Stimulated activated memory B cell treated with anti-CD40 and anti-IgM and Interleukin-4, amounts not matched to agents 10 μg/mL and 1 μg/mL and 100 μg/mL, for 72 hours (primary cell): ENCODE results near the gene NT5DC1.

ENCODE experiments used
- ATAC-seq: fragments of 150-1000 bp; cut with Tn5 transposase; 2 replicates; pipeline ENCODE4 v1.10.0; 2021
- H3K27ac Mint-ChIP-seq: one replicate; pipeline ENCODE4 v1.8.0; 2022; ENCODE audit warnings: mild to moderate bottlenecking, mixed read lengths
- H3K27me3 Mint-ChIP-seq: one replicate; pipeline ENCODE4 v1.8.0; 2022; ENCODE audit warnings: mixed read lengths
- H3K36me3 Mint-ChIP-seq: one replicate; pipeline ENCODE4 v1.8.0; 2022; ENCODE audit warnings: mixed read lengths
- H3K4me1 Mint-ChIP-seq: one replicate; pipeline ENCODE4 v1.8.0; 2022; ENCODE audit warnings: mixed read lengths
- H3K4me3 Mint-ChIP-seq: one replicate; pipeline ENCODE4 v1.8.0; 2022; ENCODE audit warnings: mild to moderate bottlenecking, moderate library complexity, mixed read lengths
- H3K9me3 Mint-ChIP-seq: one replicate; pipeline ENCODE4 v1.8.0; 2022; ENCODE audit warnings: mixed read lengths

The NT5DC1 gene

GRCh38 chr6:116104636-116105035 is 4.0 kb downstream of the NT5DC1 start:
- H3K27me3 Mint-ChIP-seq = no peaks in the 10 kb centered on the region
- no peak for ATAC-seq
- no peak overlapping the region for H3K4me3 Mint-ChIP-seq
- peaks cover 55% of the 10 kb centered on the region for H3K4me1 Mint-ChIP-seq
- H3K27ac Mint-ChIP-seq = no peak overlapping the region
- no peaks in the 10 kb centered on the region for H3K9me3 Mint-ChIP-seq
- H3K36me3 Mint-ChIP-seq = peaks cover 26% of the 10 kb centered on the region

- Mint-ChIP-seq H3K4me1 (peaks cover 50% of the 10 kb centered on the region), H3K4me3 (no peak overlapping the region), H3K27ac (peak overlapping the region; percentile 33), H3K27me3 (no peaks in the 10 kb centered on the region), H3K9me3 (no peaks in the 10 kb centered on the region), H3K36me3 (peaks cover 29% of the 10 kb centered on the region)
- ATAC-seq = no peak
Measured at GRCh38 chr6:116105247-116105646, 4.6 kb downstream of the NT5DC1 start.

- Mint-ChIP-seq H3K36me3 (peaks cover 38% of the 10 kb centered on the region), H3K27me3 (no peaks in the 10 kb centered on the region), H3K4me1 (peaks cover 46% of the 10 kb centered on the region), H3K27ac (peak overlapping the region; percentile 33), H3K4me3 (no peak overlapping the region), H3K9me3 (no peaks in the 10 kb centered on the region)
- no peak for ATAC-seq
Measured at GRCh38 chr6:116106146-116106545, 5.5 kb downstream of the NT5DC1 start.

GRCh38 chr6:116108836-116109235 is 8.2 kb downstream of the NT5DC1 start:
- H3K4me1 Mint-ChIP-seq = peaks cover 22% of the 10 kb centered on the region
- H3K4me3 Mint-ChIP-seq = no peak overlapping the region
- ATAC-seq = no peak
- no peaks in the 10 kb centered on the region for H3K9me3 Mint-ChIP-seq
- H3K36me3 Mint-ChIP-seq = peaks cover 56% of the 10 kb centered on the region
- no peaks in the 10 kb centered on the region for H3K27me3 Mint-ChIP-seq
- no peak overlapping the region for H3K27ac Mint-ChIP-seq

- Mint-ChIP-seq H3K27me3 (no peaks in the 10 kb centered on the region), H3K4me3 (no peak overlapping the region), H3K4me1 (no peaks in the 10 kb centered on the region), H3K27ac (no peak overlapping the region), H3K36me3 (peaks cover 58% of the 10 kb centered on the region), H3K9me3 (no peaks in the 10 kb centered on the region)
- no peak for ATAC-seq
Measured at GRCh38 chr6:116111552-116112528, 11.2 kb downstream of the NT5DC1 start.

- no peaks in the 10 kb centered on the region for H3K27me3 Mint-ChIP-seq
- no peak for ATAC-seq
- no peaks in the 10 kb centered on the region for H3K4me1 Mint-ChIP-seq
- no peak overlapping the region for H3K4me3 Mint-ChIP-seq
- no peaks in the 10 kb centered on the region for H3K9me3 Mint-ChIP-seq
- H3K36me3 Mint-ChIP-seq = peaks cover 58% of the 10 kb centered on the region
- H3K27ac Mint-ChIP-seq = no peak overlapping the region
Measured at GRCh38 chr6:116113386-116113785, 12.7 kb downstream of the NT5DC1 start.

- no peak for ATAC-seq
- Mint-ChIP-seq H3K27me3 (no peaks in the 10 kb centered on the region), H3K4me1 (no peaks in the 10 kb centered on the region), H3K9me3 (no peaks in the 10 kb centered on the region), H3K4me3 (no peak overlapping the region), H3K36me3 (peaks cover 38% of the 10 kb centered on the region), H3K27ac (no peak overlapping the region)
Measured at GRCh38 chr6:116115781-116116180, 15.1 kb downstream of the NT5DC1 start.

- ATAC-seq = no peak
- H3K27ac Mint-ChIP-seq = no peak overlapping the region
- no peak overlapping the region for H3K4me3 Mint-ChIP-seq
- H3K9me3 Mint-ChIP-seq = no peaks in the 10 kb centered on the region
- peaks cover 28% of the 10 kb centered on the region for H3K36me3 Mint-ChIP-seq
- H3K27me3 Mint-ChIP-seq = no peaks in the 10 kb centered on the region
- H3K4me1 Mint-ChIP-seq = no peaks in the 10 kb centered on the region
Measured at GRCh38 chr6:116118608-116119007, 18.0 kb downstream of the NT5DC1 start.

GRCh38 chr6:116120430-116120829 is 19.8 kb downstream of the NT5DC1 start:
- H3K36me3 Mint-ChIP-seq = peaks cover 16% of the 10 kb centered on the region
- no peak overlapping the region for H3K27ac Mint-ChIP-seq

GRCh38 chr6:116126032-116126431 is 25.4 kb downstream of the NT5DC1 start, which contains the start of gene COL10A1:
Gene COL10A1, minus strand, starts transcription at chr6:116126132. Its CDS starts 640 bp downstream, at chr6:116125492.
- no peaks in the 10 kb centered on the region for H3K4me1 Mint-ChIP-seq
- H3K9me3 Mint-ChIP-seq = no peaks in the 10 kb centered on the region
- no peak within 1 kb of the TSS for H3K4me3 Mint-ChIP-seq
- ATAC-seq = no peak
- H3K27ac Mint-ChIP-seq = no peak within 1 kb of the TSS
- H3K27me3 Mint-ChIP-seq = no peaks in the 10 kb centered on the region
- peaks cover 28% of the 10 kb centered on the region for H3K36me3 Mint-ChIP-seq

More at GRCh38 chr6:116120430-116120829, 19.8 kb downstream of the NT5DC1 start:
- Mint-ChIP-seq H3K4me3 (no peak overlapping the region), H3K9me3 (no peaks in the 10 kb centered on the region), H3K27me3 (no peaks in the 10 kb centered on the region), H3K4me1 (no peaks in the 10 kb centered on the region)
- no peak for ATAC-seq

GRCh38 chr6:116127771-116128493 is 27.3 kb downstream of the NT5DC1 start:
- no peak overlapping the region for H3K4me3 Mint-ChIP-seq
- peaks cover 3% of the 10 kb centered on the region for H3K9me3 Mint-ChIP-seq
- no peak overlapping the region for H3K27ac Mint-ChIP-seq
- no peaks in the 10 kb centered on the region for H3K27me3 Mint-ChIP-seq
- ATAC-seq = no peak
- peaks cover 37% of the 10 kb centered on the region for H3K36me3 Mint-ChIP-seq
- H3K4me1 Mint-ChIP-seq = no peaks in the 10 kb centered on the region

- H3K9me3 Mint-ChIP-seq = peaks cover 3% of the 10 kb centered on the region
- H3K36me3 Mint-ChIP-seq = peaks cover 56% of the 10 kb centered on the region
- H3K27me3 Mint-ChIP-seq = no peaks in the 10 kb centered on the region
- no peak overlapping the region for H3K27ac Mint-ChIP-seq
- no peak for ATAC-seq
- peaks cover 6% of the 10 kb centered on the region for H3K4me1 Mint-ChIP-seq
- no peak overlapping the region for H3K4me3 Mint-ChIP-seq
Measured at GRCh38 chr6:116133453-116133852, 32.8 kb downstream of the NT5DC1 start.

- H3K27ac Mint-ChIP-seq = no peak overlapping the region
- peaks cover 6% of the 10 kb centered on the region for H3K4me1 Mint-ChIP-seq
- peaks cover 50% of the 10 kb centered on the region for H3K36me3 Mint-ChIP-seq
- peaks cover 3% of the 10 kb centered on the region for H3K9me3 Mint-ChIP-seq
- no peak for ATAC-seq
- no peaks in the 10 kb centered on the region for H3K27me3 Mint-ChIP-seq
- no peak overlapping the region for H3K4me3 Mint-ChIP-seq
Measured at GRCh38 chr6:116136373-116136772, 35.7 kb downstream of the NT5DC1 start.

GRCh38 chr6:116136933-116137340 is 36.3 kb downstream of the NT5DC1 start:
- Mint-ChIP-seq H3K27me3 (no peaks in the 10 kb centered on the region), H3K27ac (no peak overlapping the region), H3K4me3 (no peak overlapping the region), H3K36me3 (peaks cover 45% of the 10 kb centered on the region), H3K4me1 (peaks cover 6% of the 10 kb centered on the region), H3K9me3 (no peaks in the 10 kb centered on the region)
- ATAC-seq = peak; percentile 20

GRCh38 chr6:116139917-116140316 is 39.3 kb downstream of the NT5DC1 start:
- ATAC-seq = no peak
- no peak overlapping the region for H3K27ac Mint-ChIP-seq
- peaks cover 22% of the 10 kb centered on the region for H3K36me3 Mint-ChIP-seq
- no peaks in the 10 kb centered on the region for H3K27me3 Mint-ChIP-seq
- no peaks in the 10 kb centered on the region for H3K9me3 Mint-ChIP-seq
- no peak overlapping the region for H3K4me3 Mint-ChIP-seq
- H3K4me1 Mint-ChIP-seq = peaks cover 6% of the 10 kb centered on the region
